Esophagus muscularis mucosa (tissue), 4 donors: ENCODE measurements around the gene TBC1D17. TPM values are rescaled to one million over a fixed set of nuclear protein-coding genes. Genes with fewer than 3 reads are reported as not detected.

Experiments
- DNase-seq: peaks from one replicate; pipeline ENCODE4 v3.0.0-alpha.2; 2017; ENCODE audit errors: extremely low spot score
- H3K27ac ChIP-seq, 4 donors: fragments of 200-600 bp; sonication (generic); replicated peaks in 1 of 4; 1 replicate in 3 of 4; 2 replicates in 1 of 4; pipeline ENCODE4 v1.5.1; 2016 to 2019; ENCODE audit warnings: mild to moderate bottlenecking in 1 of 4
- H3K27me3 ChIP-seq, 4 donors: fragments of 200-600 bp; sonication (generic); one replicate each; pipeline versions ENCODE4 v1.5.1 to v1.6.0; 2016 to 2019
- H3K36me3 ChIP-seq, 4 donors: fragments of 200-600 bp; sonication (generic); one replicate each; pipeline ENCODE4 v1.5.1; 2016 to 2019
- H3K4me1 ChIP-seq, 4 donors: fragments of 200-600 bp; sonication (generic); one replicate each; pipeline ENCODE4 v1.5.1; 2016 to 2019
- H3K4me3 ChIP-seq, 4 donors: fragments of 200-600 bp; sonication (generic); 1 replicate in 2 of 4; 2 replicates in 2 of 4; pipeline ENCODE4 v1.5.1; 2016 to 2019; ENCODE audit warnings: mild to moderate bottlenecking in 4 of 4, moderate library complexity in 1 of 4
- H3K9me3 ChIP-seq, 4 donors: fragments of 200-600 bp; sonication (generic); 1 replicate in 3 of 4; 2 replicates in 1 of 4; pipeline ENCODE4 v1.5.1; 2016 to 2019
- EP300 ChIP-seq: sonication (generic); formaldehyde crosslinking; IDR thresholded peaks from one replicate; pipeline ENCODE4 v1.6.1; 2017; ENCODE audit warnings: antibody characterized with exemption
- POLR2A ChIP-seq: fragments of 450-650 bp; IDR thresholded peaks from one replicate; pipeline ENCODE4 v1.6.1; 2017; ENCODE audit warnings: antibody characterized with exemption, moderate library complexity, mild to moderate bottlenecking, low read depth
- POLR2AphosphoS5 ChIP-seq, 2 donors: sonication (generic); formaldehyde crosslinking; IDR thresholded peaks; one replicate each; pipeline ENCODE4 v1.6.1; 2017; ENCODE audit warnings: antibody characterized with exemption in 2 of 2
- WGBS: methylation state at CpG from one replicate; pipeline ENCODE4 v1.1.5; 2018; 5-methylcytosine and 5-hydroxymethylcytosine counted together
- intact Hi-C: fragments of 100-400 bp; cut with DNase I; formaldehyde crosslinking; loops from one replicate; pipeline ENCODE4 v1.15.1; 2023
- total RNA-seq, 4 donors: library from RNA; depleted of rRNA; stranded (reverse); fragments of >200 nt; gene quantifications; one replicate each; pipeline versions ENCODE4 v1.1.0 to v1.2.1, GENCODE V29; 2016
- TF ChIP-seq, protein P1 (sequence below), 3 experiments: fragments of 200-600 bp in 2 of 3; fragments of 450-650 bp in 1 of 3; sonication (generic) in 2 of 3; IDR thresholded peaks; one replicate each; pipeline ENCODE4 v1.5.1; 2017 to 2019; ENCODE audit warnings: antibody characterized with exemption in 3 of 3, mild to moderate bottlenecking in 2 of 3, moderate library complexity in 1 of 3

Gene TBC1D17
- total RNA-seq, 4 donors from 2014 or later: 35.1 to 60.9 (median 44.0) TPM

DNA sequence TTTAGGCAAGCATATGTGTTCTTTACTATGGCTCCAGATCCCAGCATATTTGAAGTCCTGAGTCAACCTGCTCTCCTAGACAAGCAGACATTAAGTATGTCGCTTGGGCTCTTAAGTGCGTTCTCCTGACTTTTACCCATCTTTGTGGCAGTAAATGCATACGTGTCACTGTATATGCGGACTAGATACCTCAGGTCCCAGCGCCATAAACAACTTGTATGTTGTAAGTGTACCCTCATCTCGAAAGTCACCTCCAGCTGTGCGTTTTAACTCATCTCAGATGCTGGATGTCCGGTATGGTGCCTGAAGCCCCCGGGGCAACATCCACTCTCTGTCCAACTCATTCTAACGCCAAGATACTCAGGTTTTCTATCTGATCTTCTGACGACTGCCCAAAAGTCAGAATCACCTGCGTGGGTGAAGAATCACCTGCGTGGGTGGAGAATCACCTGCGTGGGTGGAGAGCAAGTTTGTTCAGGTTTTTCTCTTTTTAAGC, 24.8 kb upstream of the TBC1D17 start:
- H3K4me1 ChIP-seq: peaks cover 27 to 44% (median 40%) of the 10 kb centered on the region in 4 donors
- peaks cover 7 to 36% (median 35%) of the 10 kb centered on the region in 4 donors for H3K36me3 ChIP-seq
- 72% methylated on average over 14 of the region's 14 CpGs for WGBS
- no peak overlapping the region for H3K27ac ChIP-seq
- intact Hi-C loops: loop anchor here (5.0 kb wide), 1 partner anchor 35 kb away; the partner anchor contains the start of gene MED25
- DNase-seq: no peak
- peak overlapping the region; percentile 84 to 97 (median 86) for H3K4me3 ChIP-seq
- TF ChIP-seq POLR2A (no peak), POLR2AphosphoS5 (IDR thresholded peaks at IDR 0.05) (no peak), EP300 (no peak)
- TF ChIP-seq, protein P1, sequence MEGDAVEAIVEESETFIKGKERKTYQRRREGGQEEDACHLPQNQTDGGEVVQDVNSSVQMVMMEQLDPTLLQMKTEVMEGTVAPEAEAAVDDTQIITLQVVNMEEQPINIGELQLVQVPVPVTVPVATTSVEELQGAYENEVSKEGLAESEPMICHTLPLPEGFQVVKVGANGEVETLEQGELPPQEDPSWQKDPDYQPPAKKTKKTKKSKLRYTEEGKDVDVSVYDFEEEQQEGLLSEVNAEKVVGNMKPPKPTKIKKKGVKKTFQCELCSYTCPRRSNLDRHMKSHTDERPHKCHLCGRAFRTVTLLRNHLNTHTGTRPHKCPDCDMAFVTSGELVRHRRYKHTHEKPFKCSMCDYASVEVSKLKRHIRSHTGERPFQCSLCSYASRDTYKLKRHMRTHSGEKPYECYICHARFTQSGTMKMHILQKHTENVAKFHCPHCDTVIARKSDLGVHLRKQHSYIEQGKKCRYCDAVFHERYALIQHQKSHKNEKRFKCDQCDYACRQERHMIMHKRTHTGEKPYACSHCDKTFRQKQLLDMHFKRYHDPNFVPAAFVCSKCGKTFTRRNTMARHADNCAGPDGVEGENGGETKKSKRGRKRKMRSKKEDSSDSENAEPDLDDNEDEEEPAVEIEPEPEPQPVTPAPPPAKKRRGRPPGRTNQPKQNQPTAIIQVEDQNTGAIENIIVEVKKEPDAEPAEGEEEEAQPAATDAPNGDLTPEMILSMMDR (IDR thresholded peaks at IDR 0.05): no peak
- H3K9me3 ChIP-seq: no peaks in the 10 kb centered on the region
- no peaks in the 10 kb centered on the region for H3K27me3 ChIP-seq

DNA sequence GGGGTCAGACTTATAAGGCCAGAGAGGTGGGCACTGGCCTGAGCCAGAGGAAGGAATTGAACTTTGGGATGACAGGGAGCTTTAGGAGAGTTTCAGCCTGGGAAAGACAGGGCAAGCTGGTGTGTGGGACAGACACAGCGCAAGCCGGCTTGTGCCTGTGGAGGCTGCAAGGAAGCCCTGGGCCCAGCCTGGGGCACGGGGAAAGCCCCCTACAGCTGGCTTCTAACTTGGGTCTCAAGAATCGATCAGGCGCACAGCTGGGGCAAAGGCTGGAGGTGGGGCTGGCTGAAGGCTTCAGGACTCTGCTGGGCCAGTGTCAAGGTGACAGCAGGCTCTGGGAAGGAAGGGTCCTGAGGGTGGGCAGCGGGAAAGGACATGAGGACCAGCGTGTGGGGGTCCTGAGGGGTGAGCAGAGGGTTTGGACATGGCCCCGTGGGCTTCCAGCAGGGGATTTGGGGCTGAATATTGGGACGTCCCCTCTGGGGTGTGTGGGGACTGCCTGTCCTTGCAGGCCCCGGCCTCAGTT, 23.6 kb upstream of the TBC1D17 start:
- WGBS: 86% methylated on average over 10 of the region's 10 CpGs
- Histone ChIP-seq H3K27me3 (no peaks in the 10 kb centered on the region), H3K27ac (peak overlapping the region in 2 of 4 donors; percentile 27 to 45), H3K9me3 (no peaks in the 10 kb centered on the region), H3K4me3 (no peak overlapping the region), H3K36me3 (peaks cover 13 to 49% (median 48%) of the 10 kb centered on the region in 4 donors), H3K4me1 (peaks cover 27 to 44% (median 40%) of the 10 kb centered on the region in 4 donors)
- intact Hi-C loops: loop anchor here (5.0 kb wide), 1 partner anchor 37 kb away; the partner anchor contains the start of gene MED25
- DNase-seq: no peak
- TF ChIP-seq, protein P1 (IDR thresholded peaks at IDR 0.05): no peak

DNA sequence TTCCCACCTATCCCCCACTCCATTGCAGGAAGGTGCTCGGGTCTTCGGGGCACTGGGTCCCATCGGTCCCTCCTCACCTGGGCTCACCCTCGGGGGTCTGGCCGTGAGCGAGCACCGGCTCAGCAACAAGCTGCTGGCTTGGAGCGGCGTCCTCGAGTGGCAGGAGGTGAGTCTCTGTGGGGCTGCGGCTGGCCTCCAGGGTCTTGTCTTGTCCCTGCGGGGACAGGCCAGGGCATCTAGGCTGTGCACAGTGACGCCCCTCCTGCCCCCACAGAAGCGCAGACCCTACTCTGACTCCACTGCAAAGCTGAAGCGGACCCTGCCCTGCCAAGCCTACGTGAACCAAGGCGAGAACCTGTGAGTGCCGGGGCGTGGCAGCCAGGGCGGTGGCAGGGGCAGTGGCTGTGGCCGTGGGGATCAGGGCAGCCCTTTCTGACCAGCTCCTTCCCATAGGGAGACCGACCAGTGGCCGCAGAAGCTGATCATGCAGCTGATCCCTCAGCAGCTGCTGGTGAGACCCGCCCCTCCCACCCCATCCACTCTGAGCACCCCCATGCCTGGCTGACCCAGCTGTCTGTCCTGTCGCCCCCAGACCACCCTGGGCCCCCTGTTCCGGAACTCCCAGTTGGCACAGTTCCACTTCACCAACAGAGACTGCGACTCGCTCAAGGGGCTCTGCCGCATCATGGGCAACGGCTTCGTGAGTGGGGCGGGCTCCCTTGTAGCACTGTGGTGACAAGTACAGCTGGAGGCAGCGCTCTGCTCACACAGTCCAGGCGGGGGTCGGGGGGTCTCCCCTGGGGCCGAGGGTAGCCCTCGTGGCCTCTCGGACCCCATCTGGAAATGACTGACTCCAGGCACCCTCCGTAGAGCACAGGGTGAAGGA, 22.9 kb upstream of the TBC1D17 start:
- H3K4me3 ChIP-seq: no peak overlapping the region
- peaks cover 27 to 42% (median 39%) of the 10 kb centered on the region in 4 donors for H3K4me1 ChIP-seq
- intact Hi-C loops: loop anchor here (5.0 kb wide), 1 partner anchor 37 kb away; the partner anchor contains the start of gene MED25
- 76% methylated on average over 15 of the region's 39 CpGs for WGBS
- H3K36me3 ChIP-seq: peaks cover 17 to 56% (median 55%) of the 10 kb centered on the region in 4 donors
- no peak for DNase-seq
- TF ChIP-seq EP300 (no peak), POLR2AphosphoS5 (IDR thresholded peaks at IDR 0.05) (no peak), POLR2A (no peak)
- TF ChIP-seq, protein P1 (IDR thresholded peaks at IDR 0.05): no peak
- H3K27ac ChIP-seq: no peak overlapping the region
- no peaks in the 10 kb centered on the region for H3K27me3 ChIP-seq
- H3K9me3 ChIP-seq: no peaks in the 10 kb centered on the region

DNA sequence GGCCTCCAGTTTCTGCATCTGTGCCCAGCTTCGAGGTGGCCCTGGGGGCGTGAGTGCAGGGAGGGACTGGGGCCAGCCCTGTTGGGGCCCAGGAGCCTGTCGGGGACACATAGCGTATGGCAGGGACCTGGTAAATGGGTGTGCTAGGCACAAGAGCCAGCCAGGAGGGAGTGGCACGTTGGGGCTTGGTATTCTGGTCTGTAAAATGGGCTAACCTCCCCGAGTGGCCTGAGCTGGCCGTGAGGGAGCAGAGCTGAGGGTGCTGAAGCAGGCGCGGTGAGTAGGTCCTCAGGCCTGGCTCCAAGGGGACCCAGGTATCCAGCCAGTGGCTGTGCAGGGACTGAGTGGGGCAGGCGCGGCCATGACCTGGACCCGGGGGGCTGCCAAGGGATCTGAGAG, 22.2 kb upstream of the TBC1D17 start:
- Histone ChIP-seq H3K4me3 (no peak overlapping the region), H3K27ac (no peak overlapping the region), H3K4me1 (peaks cover 21 to 37% (median 35%) of the 10 kb centered on the region in 4 donors), H3K27me3 (no peaks in the 10 kb centered on the region), H3K36me3 (peaks cover 22 to 62% (median 61%) of the 10 kb centered on the region in 4 donors), H3K9me3 (no peaks in the 10 kb centered on the region)
- no peak for DNase-seq
- WGBS: 69% methylated on average over 7 of the region's 12 CpGs
- no peak for TF ChIP-seq POLR2A
- intact Hi-C loops: no loop called here
